ENCODE data around the gene FCSK.

DNA sequence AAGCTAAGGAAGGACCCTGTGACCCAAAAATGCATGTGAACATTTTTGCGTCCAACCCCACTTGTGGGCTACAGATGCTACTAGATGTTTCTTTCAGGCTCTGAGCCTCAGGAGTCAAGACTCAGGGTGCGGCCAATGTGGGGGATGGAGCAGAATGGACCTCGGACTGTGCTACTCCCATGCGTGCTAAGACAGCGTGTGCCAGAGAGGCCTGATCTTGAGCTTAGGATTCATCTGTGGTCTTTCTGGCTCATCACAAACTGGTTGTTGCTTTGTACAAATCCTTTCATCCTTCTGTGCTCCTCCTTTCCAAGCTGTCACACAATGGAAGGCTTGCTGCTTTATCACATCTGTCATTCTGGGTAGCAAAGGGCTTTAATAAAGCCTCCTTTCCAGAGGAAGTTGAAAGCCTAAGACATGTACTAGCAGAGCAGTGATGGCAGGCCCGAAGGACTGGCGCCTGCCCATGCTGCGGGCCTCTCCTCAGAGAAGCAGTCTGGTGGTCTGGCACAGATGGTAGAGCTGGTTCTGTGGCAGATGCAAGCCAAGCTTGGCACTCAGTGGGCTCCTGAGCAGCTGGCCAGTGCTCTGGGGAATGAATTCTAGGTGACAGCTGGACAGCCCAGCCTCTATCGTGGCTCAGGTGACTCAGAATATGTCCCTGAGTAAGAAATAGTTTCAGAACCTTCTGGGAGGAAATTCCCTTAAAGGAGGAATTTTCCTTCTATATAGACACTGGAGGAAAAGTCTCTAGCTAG lies 41.2 kb downstream of the FCSK start:
- TF ChIP-seq ZFX (IDR thresholded peaks at IDR 0.05): no peak
- TF ChIP-seq, protein P1, sequence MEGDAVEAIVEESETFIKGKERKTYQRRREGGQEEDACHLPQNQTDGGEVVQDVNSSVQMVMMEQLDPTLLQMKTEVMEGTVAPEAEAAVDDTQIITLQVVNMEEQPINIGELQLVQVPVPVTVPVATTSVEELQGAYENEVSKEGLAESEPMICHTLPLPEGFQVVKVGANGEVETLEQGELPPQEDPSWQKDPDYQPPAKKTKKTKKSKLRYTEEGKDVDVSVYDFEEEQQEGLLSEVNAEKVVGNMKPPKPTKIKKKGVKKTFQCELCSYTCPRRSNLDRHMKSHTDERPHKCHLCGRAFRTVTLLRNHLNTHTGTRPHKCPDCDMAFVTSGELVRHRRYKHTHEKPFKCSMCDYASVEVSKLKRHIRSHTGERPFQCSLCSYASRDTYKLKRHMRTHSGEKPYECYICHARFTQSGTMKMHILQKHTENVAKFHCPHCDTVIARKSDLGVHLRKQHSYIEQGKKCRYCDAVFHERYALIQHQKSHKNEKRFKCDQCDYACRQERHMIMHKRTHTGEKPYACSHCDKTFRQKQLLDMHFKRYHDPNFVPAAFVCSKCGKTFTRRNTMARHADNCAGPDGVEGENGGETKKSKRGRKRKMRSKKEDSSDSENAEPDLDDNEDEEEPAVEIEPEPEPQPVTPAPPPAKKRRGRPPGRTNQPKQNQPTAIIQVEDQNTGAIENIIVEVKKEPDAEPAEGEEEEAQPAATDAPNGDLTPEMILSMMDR (conservative IDR thresholded peaks at IDR 0.05): no peak

All from C4-2B (cell line).